ENCODE measurements around the gene LRRIQ4. TPM values are rescaled to one million over a fixed set of nuclear protein-coding genes. Genes with fewer than 3 reads are reported as not detected.

Gene LRRIQ4
- total RNA-seq, 2 donors from 2014 or later = not detected

DNA sequence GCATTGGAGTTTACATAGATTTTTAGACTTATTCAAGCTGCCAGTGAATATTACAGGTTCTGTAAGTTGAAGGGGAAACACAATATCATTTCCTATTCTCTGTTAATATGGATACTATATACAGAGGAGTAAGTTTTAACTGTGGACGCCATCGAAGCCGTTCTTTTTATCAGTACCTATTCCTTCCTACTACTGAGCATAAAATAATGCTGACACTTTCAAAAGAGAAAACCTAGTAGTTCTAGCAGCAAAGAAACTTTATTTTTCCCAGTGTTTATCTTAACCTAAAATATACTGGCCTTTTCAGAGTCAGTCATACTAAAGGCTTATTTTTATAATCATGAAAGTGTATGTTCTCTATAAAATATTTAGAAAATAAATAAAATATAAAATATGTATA lies 42.8 kb downstream of the LRRIQ4 start:
- TF ChIP-seq, protein P1, sequence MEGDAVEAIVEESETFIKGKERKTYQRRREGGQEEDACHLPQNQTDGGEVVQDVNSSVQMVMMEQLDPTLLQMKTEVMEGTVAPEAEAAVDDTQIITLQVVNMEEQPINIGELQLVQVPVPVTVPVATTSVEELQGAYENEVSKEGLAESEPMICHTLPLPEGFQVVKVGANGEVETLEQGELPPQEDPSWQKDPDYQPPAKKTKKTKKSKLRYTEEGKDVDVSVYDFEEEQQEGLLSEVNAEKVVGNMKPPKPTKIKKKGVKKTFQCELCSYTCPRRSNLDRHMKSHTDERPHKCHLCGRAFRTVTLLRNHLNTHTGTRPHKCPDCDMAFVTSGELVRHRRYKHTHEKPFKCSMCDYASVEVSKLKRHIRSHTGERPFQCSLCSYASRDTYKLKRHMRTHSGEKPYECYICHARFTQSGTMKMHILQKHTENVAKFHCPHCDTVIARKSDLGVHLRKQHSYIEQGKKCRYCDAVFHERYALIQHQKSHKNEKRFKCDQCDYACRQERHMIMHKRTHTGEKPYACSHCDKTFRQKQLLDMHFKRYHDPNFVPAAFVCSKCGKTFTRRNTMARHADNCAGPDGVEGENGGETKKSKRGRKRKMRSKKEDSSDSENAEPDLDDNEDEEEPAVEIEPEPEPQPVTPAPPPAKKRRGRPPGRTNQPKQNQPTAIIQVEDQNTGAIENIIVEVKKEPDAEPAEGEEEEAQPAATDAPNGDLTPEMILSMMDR (IDR thresholded peaks at IDR 0.05) = no peak
- no peak for DNase-seq (ENCODE audit: low spot score)
- peaks cover 0 to 5% of the 10 kb centered on the region in 2 donors for H3K4me1 ChIP-seq (ENCODE audit: control insufficient read depth in 1 of 2, low read depth in 2 of 2)
- no peaks in the 10 kb centered on the region for H3K27me3 ChIP-seq (replicated peaks; ENCODE audit: insufficient read depth)
- H3K4me3 ChIP-seq = no peak overlapping the region
- no peak overlapping the region for H3K27ac ChIP-seq
- ATAC-seq (ENCODE audit: insufficient number of reproducible peaks, low FRiP score, low read depth) = no peak
- no peaks in the 10 kb centered on the region for H3K9me3 ChIP-seq
- no peaks in the 10 kb centered on the region for H3K36me3 ChIP-seq

DNA sequence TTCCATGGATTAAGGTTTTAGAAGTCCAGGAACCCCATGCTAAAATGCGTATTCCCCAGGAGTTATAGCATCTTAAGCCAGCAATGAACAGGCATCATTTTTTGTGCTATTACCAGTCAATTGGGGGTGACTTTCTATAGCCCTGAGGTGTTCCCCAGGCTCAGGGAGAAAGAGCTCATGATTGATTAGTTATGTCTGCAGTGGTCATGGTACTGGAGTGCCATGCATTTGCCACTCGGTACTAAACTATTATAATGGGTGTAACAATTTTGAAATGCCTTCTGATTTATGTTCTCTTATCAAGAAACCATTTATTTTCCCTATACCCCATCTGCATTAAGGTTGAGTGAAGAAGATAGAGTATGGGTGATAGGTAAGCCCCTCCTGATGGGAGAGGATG lies 45.1 kb downstream of the LRRIQ4 start:
- no peaks in the 10 kb centered on the region for H3K36me3 ChIP-seq
- no peaks in the 10 kb centered on the region for H3K9me3 ChIP-seq
- H3K27me3 ChIP-seq (replicated peaks; ENCODE audit: insufficient read depth) = no peaks in the 10 kb centered on the region
- no peak for ATAC-seq (ENCODE audit: insufficient number of reproducible peaks, low FRiP score, low read depth)
- TF ChIP-seq, protein P1 (IDR thresholded peaks at IDR 0.05) = no peak
- no peak overlapping the region for H3K4me3 ChIP-seq
- DNase-seq (ENCODE audit: low spot score) = no peak
- H3K4me1 ChIP-seq (ENCODE audit: control insufficient read depth in 1 of 2, low read depth in 2 of 2) = peaks cover 0 to 5% of the 10 kb centered on the region in 2 donors
- no peak overlapping the region for H3K27ac ChIP-seq

DNA sequence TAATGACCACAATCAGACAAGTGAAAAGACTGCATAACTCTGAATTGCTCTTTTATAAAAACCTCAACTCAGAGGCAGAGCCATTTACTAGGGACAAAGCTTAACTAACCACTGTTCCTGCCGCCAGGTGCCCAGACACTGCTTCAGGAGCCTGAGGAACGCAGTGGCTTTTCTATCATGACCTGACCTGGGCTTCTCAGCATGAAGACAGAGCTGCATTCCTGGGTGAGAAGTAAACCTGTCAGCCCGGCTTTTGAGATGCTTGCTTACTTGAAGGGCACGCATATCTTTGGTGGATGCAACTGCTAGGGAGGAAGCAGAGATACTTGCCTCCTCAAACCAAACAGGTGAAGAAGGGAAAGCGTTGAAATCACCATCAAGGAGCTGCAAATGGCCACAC lies 49.2 kb downstream of the LRRIQ4 start:
- ATAC-seq (ENCODE audit: insufficient number of reproducible peaks, low FRiP score, low read depth) (no peak), DNase-seq (ENCODE audit: low spot score) (no peak)
- no peaks in the 10 kb centered on the region for H3K27me3 ChIP-seq (replicated peaks; ENCODE audit: insufficient read depth)
- H3K4me3 ChIP-seq = no peak overlapping the region
- no peaks in the 10 kb centered on the region for H3K36me3 ChIP-seq
- TF ChIP-seq, protein P1 (IDR thresholded peaks at IDR 0.05) = no peak
- no peaks in the 10 kb centered on the region for H3K4me1 ChIP-seq (ENCODE audit: control insufficient read depth in 1 of 2, low read depth in 2 of 2)
- no peak overlapping the region for H3K27ac ChIP-seq
- H3K9me3 ChIP-seq = no peaks in the 10 kb centered on the region

DNA sequence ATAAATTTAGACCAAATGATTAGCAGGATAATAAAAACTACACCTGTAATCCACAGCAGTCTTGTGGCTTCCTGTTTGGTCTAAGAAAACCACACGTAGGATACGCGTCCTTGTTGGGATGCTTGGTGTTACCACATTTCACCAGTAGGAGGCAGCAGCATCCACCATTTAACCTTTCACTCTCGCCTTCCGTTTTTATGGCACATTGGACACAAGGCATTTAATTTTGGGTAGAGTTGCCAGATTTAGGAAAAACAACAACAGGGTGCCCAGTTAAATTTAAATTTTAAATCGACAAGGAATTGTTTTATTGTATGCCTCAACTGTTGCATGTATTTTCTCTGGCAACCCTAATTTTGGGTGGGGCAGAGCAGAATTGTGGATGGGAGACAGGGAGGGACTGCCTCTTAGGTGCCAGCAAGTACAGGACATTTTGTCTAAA lies 50.8 kb downstream of the LRRIQ4 start:
- no peak for ATAC-seq (ENCODE audit: insufficient number of reproducible peaks, low FRiP score, low read depth)
- no peak overlapping the region for H3K27ac ChIP-seq
- H3K36me3 ChIP-seq = no peaks in the 10 kb centered on the region
- H3K9me3 ChIP-seq = no peaks in the 10 kb centered on the region
- no peaks in the 10 kb centered on the region for H3K27me3 ChIP-seq (replicated peaks; ENCODE audit: insufficient read depth)
- H3K4me3 ChIP-seq = no peak overlapping the region
- TF ChIP-seq, protein P1 (IDR thresholded peaks at IDR 0.05) = peak; percentile 90
- H3K4me1 ChIP-seq (ENCODE audit: control insufficient read depth in 1 of 2, low read depth in 2 of 2) = no peaks in the 10 kb centered on the region
- DNase-seq (ENCODE audit: low spot score) = no peak

DNA sequence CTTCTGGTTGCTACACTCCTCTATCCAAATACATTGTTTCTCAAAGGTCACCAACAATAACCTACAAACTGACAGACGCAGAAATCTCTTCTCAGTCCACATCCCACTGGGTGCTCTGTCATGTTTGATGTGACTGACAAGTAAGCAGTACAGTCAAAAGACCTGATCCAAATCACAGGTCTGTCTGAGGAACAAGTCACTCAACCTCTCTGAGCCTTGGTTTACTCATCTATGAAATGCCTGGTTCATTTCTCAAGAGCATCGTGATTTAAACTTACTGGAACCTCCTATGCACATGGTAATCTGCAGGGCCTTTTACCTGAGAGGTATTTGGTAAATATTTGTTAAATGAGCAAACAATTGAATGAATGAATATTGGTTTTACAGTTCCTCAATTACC lies 51.6 kb downstream of the LRRIQ4 start:
- H3K9me3 ChIP-seq = no peaks in the 10 kb centered on the region
- DNase-seq (ENCODE audit: low spot score) (no peak), ATAC-seq (ENCODE audit: insufficient number of reproducible peaks, low FRiP score, low read depth) (no peak)
- H3K4me3 ChIP-seq = no peak overlapping the region
- H3K36me3 ChIP-seq = no peaks in the 10 kb centered on the region
- TF ChIP-seq, protein P1 (IDR thresholded peaks at IDR 0.05) = no peak
- no peak overlapping the region for H3K27ac ChIP-seq
- H3K4me1 ChIP-seq (ENCODE audit: control insufficient read depth in 1 of 2, low read depth in 2 of 2) = no peaks in the 10 kb centered on the region
- no peaks in the 10 kb centered on the region for H3K27me3 ChIP-seq (replicated peaks; ENCODE audit: insufficient read depth)
